ENCODE measurements around the gene CFL2.

Gene CFL2

GRCh38 chr14:34676516-34677211 lies 37.7 kb downstream of the CFL2 start:
- no peak for DNase-seq (ENCODE audit: low spot score)

GRCh38 chr14:34673702-34674101 lies 40.7 kb downstream of the CFL2 start:
- no peak for DNase-seq (ENCODE audit: low spot score)

GRCh38 chr14:34671716-34672115 lies 42.7 kb downstream of the CFL2 start:
- no peak for DNase-seq (ENCODE audit: low spot score)

GRCh38 chr14:34668111-34668510 lies 46.3 kb downstream of the CFL2 start:
- DNase-seq (ENCODE audit: low spot score), result no peak

GRCh38 chr14:34667007-34667406 lies 47.4 kb downstream of the CFL2 start:
- DNase-seq (ENCODE audit: low spot score), result no peak

GRCh38 chr14:34665785-34666435 lies 48.5 kb downstream of the CFL2 start:
- DNase-seq (ENCODE audit: low spot score), result peak; percentile 23

- DNase-seq (ENCODE audit: low spot score), result no peak
Measured at GRCh38 chr14:34662561-34663088, 51.8 kb downstream of the CFL2 start.

- DNase-seq (ENCODE audit: low spot score), result no peak
Measured at GRCh38 chr14:34660796-34661195, 53.6 kb downstream of the CFL2 start.
